Stimulated activated naive CD4-positive, alpha-beta T cell (primary cell): ENCODE data around the gene PCCA.
"Not testable (repeated sequence)": the region's sequence is repeated elsewhere in the genome, so short reads cannot be mapped to it uniquely, and the experiment has no call there.

ENCODE experiments used
- DNase-seq, 6 experiments: peaks; one replicate each; lab custom pipeline; 2025; lab: John Stamatoyannopoulos, UW

PCCA gene

GRCh38 chr13:100098445-100099116, 9.7 kb downstream of the PCCA start:
- no peak for DNase-seq

GRCh38 chr13:100099117-100099445, 10.2 kb downstream of the PCCA start:
- not testable (repeated sequence) for DNase-seq

GRCh38 chr13:100100115-100100879, 11.4 kb downstream of the PCCA start:
- DNase-seq = no peak

- no peak for DNase-seq
Observed at GRCh38 chr13:100102042-100102441, 13.1 kb downstream of the PCCA start.

GRCh38 chr13:100106005-100106404, 17.1 kb downstream of the PCCA start:
- DNase-seq = no peak

- DNase-seq = no peak
Observed at GRCh38 chr13:100106705-100107104, 17.8 kb downstream of the PCCA start.

- no peak for DNase-seq
Observed at GRCh38 chr13:100108913-100109507, 20.1 kb downstream of the PCCA start.

GRCh38 chr13:100110269-100110668, 21.4 kb downstream of the PCCA start:
- DNase-seq = no peak

- DNase-seq = no peak
Observed at GRCh38 chr13:100112186-100112838, 23.4 kb downstream of the PCCA start.

GRCh38 chr13:100115693-100116254, 26.9 kb downstream of the PCCA start:
- DNase-seq = no peak

- DNase-seq = no peak
Observed at GRCh38 chr13:100124265-100124664, 35.4 kb downstream of the PCCA start.

- DNase-seq = no peak
Observed at GRCh38 chr13:100125946-100126345, 37.1 kb downstream of the PCCA start.

GRCh38 chr13:100128373-100128772, 39.5 kb downstream of the PCCA start:
- no peak for DNase-seq

GRCh38 chr13:100128838-100129237, 39.9 kb downstream of the PCCA start:
- DNase-seq = no peak

GRCh38 chr13:100129605-100130004, 40.7 kb downstream of the PCCA start:
- DNase-seq = no peak

- DNase-seq = no peak
Observed at GRCh38 chr13:100130092-100130491, 41.2 kb downstream of the PCCA start.

GRCh38 chr13:100130930-100131511, 42.1 kb downstream of the PCCA start:
- no peak for DNase-seq

- DNase-seq = no peak
Observed at GRCh38 chr13:100131863-100132574, 43.1 kb downstream of the PCCA start.

GRCh38 chr13:100138859-100139491, 50.1 kb downstream of the PCCA start:
- no peak for DNase-seq

- no peak for DNase-seq
Observed at GRCh38 chr13:100139817-100140216, 50.9 kb downstream of the PCCA start.

- no peak for DNase-seq
Observed at GRCh38 chr13:100140441-100140840, 51.5 kb downstream of the PCCA start.
